SHP77 treated with DMSO at 0.1 percent for 48 hours (cell line): ENCODE data around the gene HMGB2.

Experiments used
- DNase-seq: peaks from one replicate; lab custom pipeline; 2025; lab: John Stamatoyannopoulos, UW

The HMGB2 gene

GRCh38 chr4:173288698-173289352 lies 45.3 kb downstream of the HMGB2 start:
- no peak for DNase-seq

GRCh38 chr4:173288296-173288695 lies 45.9 kb downstream of the HMGB2 start:
- DNase-seq, result no peak

GRCh38 chr4:173287486-173287885 lies 46.7 kb downstream of the HMGB2 start:
- DNase-seq, result no peak

GRCh38 chr4:173284463-173284862 lies 49.7 kb downstream of the HMGB2 start:
- no peak for DNase-seq

- no peak for DNase-seq
Observed at GRCh38 chr4:173282626-173283025, 51.5 kb downstream of the HMGB2 start.

GRCh38 chr4:173282256-173282562 lies 51.9 kb downstream of the HMGB2 start:
- no peak for DNase-seq

GRCh38 chr4:173281406-173282255 lies 52.5 kb downstream of the HMGB2 start:
- no peak for DNase-seq
